GM18499 (cell line): ENCODE results near the gene PTPN20.

Experiments used
- ATAC-seq: cut with Tn5 transposase; IDR thresholded peaks from one replicate; pipeline ENCODE4 v1.9.1; 2021; ENCODE audit warnings: moderate number of reproducible peaks; ENCODE audit not compliant: insufficient read depth, unreplicated experiment

Gene PTPN20

GRCh38 chr10:47018026-47018735 is 107.0 kb downstream of the PTPN20 start:
- ATAC-seq, result no peak

GRCh38 chr10:47019155-47020145 is 108.2 kb downstream of the PTPN20 start:
- ATAC-seq, result no peak

GRCh38 chr10:47020471-47020870 is 109.2 kb downstream of the PTPN20 start:
- no peak for ATAC-seq

GRCh38 chr10:47021850-47022249 is 110.6 kb downstream of the PTPN20 start:
- ATAC-seq, result no peak

GRCh38 chr10:47022311-47023131 is 111.3 kb downstream of the PTPN20 start:
- no peak for ATAC-seq

GRCh38 chr10:47023237-47024045 is 112.2 kb downstream of the PTPN20 start:
- no peak for ATAC-seq

GRCh38 chr10:47024046-47024322 is 112.8 kb downstream of the PTPN20 start:
- no peak for ATAC-seq

- ATAC-seq, result no peak
Measured at GRCh38 chr10:47024399-47025252, 113.4 kb downstream of the PTPN20 start.

- no peak for ATAC-seq
Measured at GRCh38 chr10:47025253-47025539, 114.0 kb downstream of the PTPN20 start.

GRCh38 chr10:47025540-47026300 is 114.5 kb downstream of the PTPN20 start:
- no peak for ATAC-seq

GRCh38 chr10:47026301-47027107 is 115.3 kb downstream of the PTPN20 start:
- no peak for ATAC-seq

GRCh38 chr10:47027108-47027783 is 116.0 kb downstream of the PTPN20 start:
- ATAC-seq, result no peak

GRCh38 chr10:47027784-47028260 is 116.6 kb downstream of the PTPN20 start:
- no peak for ATAC-seq

- ATAC-seq, result no peak
Measured at GRCh38 chr10:47028466-47028865, 117.2 kb downstream of the PTPN20 start.

- no peak for ATAC-seq
Measured at GRCh38 chr10:47029181-47030009, 118.2 kb downstream of the PTPN20 start.

- ATAC-seq, result no peak
Measured at GRCh38 chr10:47030191-47030703, 119.0 kb downstream of the PTPN20 start.
